GM19023 (cell line): ENCODE measurements around the gene LRRC18.

Source experiments
- ATAC-seq: cut with Tn5 transposase; IDR thresholded peaks from one replicate; pipeline ENCODE4 v1.9.1; 2021; ENCODE audit warnings: mild to moderate bottlenecking, moderate library complexity; ENCODE audit not compliant: unreplicated experiment

LRRC18 gene

DNA sequence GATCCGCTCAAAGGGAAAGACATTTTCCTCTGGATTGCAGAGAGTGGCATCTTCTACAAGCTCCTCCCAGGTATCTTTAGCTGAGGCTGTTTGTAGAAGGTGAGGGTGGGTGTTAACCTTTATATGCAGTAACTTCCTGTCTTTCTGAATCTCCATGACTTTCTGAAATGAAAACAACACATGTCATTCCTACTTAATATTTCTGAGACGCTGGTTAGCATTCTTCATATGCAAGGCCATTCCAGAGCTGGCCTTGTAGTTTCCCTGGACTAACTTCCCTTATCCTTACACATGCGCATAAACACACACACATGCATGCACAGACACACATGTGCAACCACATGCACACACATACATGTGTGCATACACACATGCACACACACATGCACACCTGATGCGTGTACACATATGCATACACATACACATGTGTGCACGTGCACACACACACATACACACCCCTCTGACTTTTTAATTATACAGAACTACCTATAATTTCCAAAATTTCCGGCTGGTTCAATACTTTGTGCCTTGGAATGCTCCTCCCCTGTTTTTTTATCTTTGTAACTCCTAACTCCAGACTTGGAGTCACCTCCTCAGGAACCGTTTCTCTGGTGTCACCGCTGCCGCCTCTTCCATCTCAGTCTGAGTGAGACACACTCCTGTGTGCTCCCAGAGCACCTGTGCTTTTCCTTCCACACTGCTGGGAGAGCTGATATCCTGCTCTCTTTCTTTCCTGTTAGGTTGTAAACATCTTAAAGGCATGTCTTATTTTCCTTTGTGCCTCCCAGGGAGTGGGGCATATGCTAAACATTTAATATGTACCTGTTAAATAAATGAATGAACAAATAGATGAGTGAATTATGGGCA, 55.2 kb downstream of the LRRC18 start:
- ATAC-seq: no peak

DNA sequence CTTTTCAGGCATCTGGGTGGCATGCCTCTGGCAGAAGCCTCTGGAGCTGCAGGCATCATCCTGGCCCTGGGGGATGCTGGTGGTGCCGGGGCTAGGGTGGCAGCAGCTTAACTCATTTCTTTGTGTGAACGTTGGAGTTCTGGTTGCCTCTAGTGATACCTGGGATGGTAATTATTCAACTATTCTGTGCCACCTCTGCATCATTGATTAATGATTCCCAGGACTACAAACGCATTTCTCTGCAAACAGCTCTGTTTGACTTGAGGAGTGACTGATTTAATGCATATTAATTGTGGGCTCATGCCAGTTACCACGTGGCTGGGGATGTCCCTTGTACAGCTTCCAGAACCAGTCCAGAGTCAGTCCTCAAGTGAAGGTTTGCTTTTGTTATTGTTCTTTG, 55.9 kb downstream of the LRRC18 start:
- ATAC-seq: no peak

- ATAC-seq: no peak
Measured at GRCh38 chr10:48882881-48883280, 56.8 kb downstream of the LRRC18 start.

DNA sequence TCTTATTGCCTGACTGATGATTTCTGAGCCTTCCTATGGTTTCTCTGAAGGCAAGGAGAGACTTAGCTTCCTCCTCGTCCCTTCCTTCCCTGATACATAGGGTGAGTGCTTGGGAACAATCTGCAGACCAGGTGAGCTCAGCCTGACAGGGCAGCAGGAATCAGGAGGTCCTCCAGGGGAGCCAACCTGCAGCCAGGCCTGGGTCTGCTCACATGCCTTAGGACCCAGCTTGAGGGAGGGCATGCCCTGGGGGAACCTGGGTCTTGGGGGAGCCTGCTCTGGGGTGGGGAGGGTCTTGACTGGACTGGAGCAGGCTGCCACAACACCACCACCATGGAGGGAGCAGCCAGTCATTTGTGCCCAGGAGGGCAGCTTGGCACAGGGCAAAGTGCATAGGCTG, 57.7 kb downstream of the LRRC18 start:
- ATAC-seq: no peak

DNA sequence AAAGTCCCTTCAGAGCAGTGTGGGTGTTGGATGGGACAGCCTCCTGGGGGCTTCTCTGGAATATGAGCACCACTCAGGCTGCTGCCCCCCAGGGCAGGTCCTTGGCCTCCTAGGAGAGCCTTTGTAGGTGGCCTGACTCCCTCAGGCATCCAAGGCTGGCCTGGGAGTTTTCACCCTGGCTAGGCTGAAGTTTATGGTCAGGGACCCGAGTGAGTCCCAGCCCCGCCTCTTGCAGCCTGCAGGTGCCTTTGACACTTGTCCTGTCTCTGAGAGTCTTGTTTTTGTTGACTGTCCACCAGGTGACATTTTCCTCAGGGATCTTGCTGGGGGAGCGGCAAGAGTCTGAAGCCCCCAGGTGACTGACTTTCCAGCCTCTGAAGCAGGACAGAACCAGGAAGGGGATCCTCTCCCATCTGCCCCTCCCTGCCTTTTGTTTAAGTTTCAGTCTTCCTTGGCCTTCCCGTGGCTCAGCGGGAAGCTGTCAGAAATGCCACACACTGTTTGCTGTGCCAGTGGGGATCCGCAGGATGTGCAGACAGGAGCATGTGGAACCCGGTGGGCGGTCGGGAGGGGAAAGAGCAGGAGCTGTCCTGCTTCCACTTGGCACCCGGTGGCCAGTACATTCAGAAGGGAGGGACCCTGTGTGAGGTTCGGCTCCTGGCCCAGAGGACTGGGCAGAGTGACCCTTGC, 59.5 kb downstream of the LRRC18 start:
- ATAC-seq: no peak

DNA sequence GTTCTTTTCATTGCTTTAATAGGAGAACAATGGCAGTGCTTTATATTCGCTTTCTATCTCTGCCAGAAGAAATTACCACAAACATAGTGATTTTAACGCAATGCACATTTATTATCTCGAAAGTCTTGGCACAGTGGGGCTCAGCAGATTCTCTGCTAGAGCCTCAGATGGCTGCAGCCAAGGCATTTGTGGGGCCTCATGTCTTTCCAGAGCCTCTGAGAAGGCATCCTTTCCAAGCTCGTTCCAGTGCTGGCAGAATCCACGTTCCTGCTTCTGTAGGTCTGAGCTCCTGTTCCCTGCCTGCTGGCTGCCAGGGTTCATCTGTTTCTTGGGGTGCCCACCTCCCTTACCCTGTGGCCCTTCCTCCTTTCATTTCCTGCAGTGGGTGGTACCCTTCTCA, 60.2 kb downstream of the LRRC18 start:
- ATAC-seq: no peak

DNA sequence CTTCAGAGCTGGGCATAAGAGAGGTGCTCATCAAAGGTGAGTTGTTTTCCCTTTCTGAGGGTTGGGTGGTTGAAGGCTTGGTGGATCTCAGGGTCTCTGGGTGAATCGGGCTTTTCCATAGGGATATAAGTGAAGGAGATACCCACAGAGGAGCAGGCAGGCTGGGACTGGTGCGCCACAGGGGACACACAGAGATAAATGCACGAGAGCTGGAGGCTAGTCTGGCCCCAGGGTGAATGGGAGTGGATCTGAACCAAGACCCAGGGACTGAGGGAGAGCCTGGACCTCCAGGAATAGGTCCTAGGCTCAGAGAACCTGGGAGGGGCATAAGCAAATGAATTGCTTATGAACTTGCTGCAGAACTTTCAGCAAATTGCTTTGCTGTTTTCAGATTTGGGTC, 61.5 kb downstream of the LRRC18 start:
- ATAC-seq: no peak

DNA sequence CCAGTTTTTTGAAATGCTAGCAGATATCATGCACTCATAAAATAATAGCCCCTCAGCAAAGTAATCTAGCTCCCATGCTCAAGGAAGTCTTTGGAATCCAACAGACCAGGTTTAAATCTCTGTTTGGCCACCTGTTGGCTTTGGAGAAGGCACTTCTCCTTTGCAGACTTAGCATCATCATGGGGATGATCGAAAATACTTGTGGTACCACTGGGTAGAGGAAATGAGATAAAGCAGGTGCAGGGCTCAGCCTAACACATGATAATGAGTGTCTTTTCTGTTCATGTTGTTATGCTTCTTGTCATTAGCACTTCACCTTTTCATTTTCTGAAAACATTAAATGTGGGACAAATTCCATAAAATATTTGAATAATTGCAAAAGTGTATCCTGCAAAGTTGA, 67.4 kb downstream of the LRRC18 start:
- ATAC-seq: no peak
